ENCODE measurements around the gene RABGGTA.
"Not testable (repeated sequence)": the region's sequence is repeated elsewhere in the genome, so short reads cannot be mapped to it uniquely, and the experiment has no call there.

RABGGTA gene

DNA sequence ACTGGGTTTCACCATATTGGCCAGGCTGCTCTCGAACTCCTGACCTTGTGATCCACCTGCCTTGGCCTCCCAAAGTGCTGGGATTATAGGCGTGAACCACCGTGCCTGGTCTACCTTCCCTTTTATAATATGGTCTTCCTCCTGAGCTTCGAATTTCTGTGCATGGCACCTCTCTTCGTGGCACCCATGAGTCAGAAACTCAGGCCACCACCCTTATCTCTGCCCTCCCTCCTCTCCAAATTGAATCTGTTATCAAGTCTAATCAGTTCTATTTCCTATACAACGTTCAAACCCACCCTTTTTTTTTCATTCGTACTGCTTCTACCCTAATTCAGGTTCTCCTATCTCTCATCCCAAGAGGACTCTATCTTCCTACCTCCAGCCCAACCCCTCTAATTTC, 24.0 kb downstream of the RABGGTA start:
- Mint-ChIP-seq H3K27ac (ENCODE audit: low read depth) (peak overlapping the region; percentile 82), H3K4me3 (peak overlapping the region; percentile 53), H3K36me3 (ENCODE audit: insufficient read depth) (peaks cover 6% of the 10 kb centered on the region), H3K4me1 (peaks cover 21% of the 10 kb centered on the region), H3K9me3 (no peaks in the 10 kb centered on the region), H3K27me3 (no peaks in the 10 kb centered on the region)
- ATAC-seq (replicated peaks; ENCODE audit: extremely low read depth, poor library complexity, severe bottlenecking): no peak
- no peak for DNase-seq (ENCODE audit: low spot score in 2 of 2)

GRCh38 chr14:24246765-24247212, 24.6 kb downstream of the RABGGTA start:
- Mint-ChIP-seq H3K27me3 (no peaks in the 10 kb centered on the region), H3K4me1 (peaks cover 21% of the 10 kb centered on the region), H3K4me3 (peak overlapping the region; percentile 67), H3K27ac (ENCODE audit: low read depth) (peak overlapping the region; percentile 82), H3K9me3 (no peaks in the 10 kb centered on the region), H3K36me3 (ENCODE audit: insufficient read depth) (peaks cover 12% of the 10 kb centered on the region)
- ATAC-seq (replicated peaks; ENCODE audit: extremely low read depth, poor library complexity, severe bottlenecking): no peak
- peak in 1 of 2 donors; percentile 19 for DNase-seq (ENCODE audit: low spot score in 2 of 2)

GRCh38 chr14:24245350-24245749, 26.0 kb downstream of the RABGGTA start:
- Mint-ChIP-seq H3K4me3 (peak overlapping the region; percentile 67), H3K4me1 (peaks cover 29% of the 10 kb centered on the region), H3K27ac (ENCODE audit: low read depth) (peak overlapping the region; percentile 84), H3K36me3 (ENCODE audit: insufficient read depth) (peaks cover 22% of the 10 kb centered on the region)
- not testable (repeated sequence) for H3K9me3 Mint-ChIP-seq; H3K27me3 Mint-ChIP-seq; ATAC-seq (replicated peaks; ENCODE audit: extremely low read depth, poor library complexity, severe bottlenecking); DNase-seq (ENCODE audit: low spot score in 2 of 2)

- no peak for DNase-seq (ENCODE audit: low spot score in 2 of 2)
- ATAC-seq (replicated peaks; ENCODE audit: extremely low read depth, poor library complexity, severe bottlenecking): no peak
- Mint-ChIP-seq H3K36me3 (ENCODE audit: insufficient read depth) (peaks cover 37% of the 10 kb centered on the region), H3K27ac (ENCODE audit: low read depth) (peak overlapping the region; percentile 98), H3K4me3 (peak overlapping the region; percentile 93), H3K9me3 (no peaks in the 10 kb centered on the region), H3K4me1 (peaks cover 49% of the 10 kb centered on the region), H3K27me3 (no peaks in the 10 kb centered on the region)
Observed at GRCh38 chr14:24243336-24243836, 28.0 kb downstream of the RABGGTA start.

GRCh38 chr14:24241829-24242443, 29.5 kb downstream of the RABGGTA start:
- Mint-ChIP-seq H3K4me1 (peaks cover 53% of the 10 kb centered on the region), H3K9me3 (no peaks in the 10 kb centered on the region)

GRCh38 chr14:24240110-24240918, 31.1 kb downstream of the RABGGTA start:
- no peak for DNase-seq (ENCODE audit: low spot score in 2 of 2)
- Mint-ChIP-seq H3K4me1 (peaks cover 61% of the 10 kb centered on the region), H3K36me3 (ENCODE audit: insufficient read depth) (peaks cover 59% of the 10 kb centered on the region), H3K27me3 (no peaks in the 10 kb centered on the region), H3K27ac (ENCODE audit: low read depth) (no peak overlapping the region), H3K4me3 (peak overlapping the region; percentile 93), H3K9me3 (no peaks in the 10 kb centered on the region)
- ATAC-seq (replicated peaks; ENCODE audit: extremely low read depth, poor library complexity, severe bottlenecking): no peak

More at GRCh38 chr14:24241829-24242443, 29.5 kb downstream of the RABGGTA start:
- H3K36me3 Mint-ChIP-seq (ENCODE audit: insufficient read depth): peaks cover 50% of the 10 kb centered on the region
- no peaks in the 10 kb centered on the region for H3K27me3 Mint-ChIP-seq
- H3K27ac Mint-ChIP-seq (ENCODE audit: low read depth): peak overlapping the region; percentile 98
- peak; percentile 78 for ATAC-seq (replicated peaks; ENCODE audit: extremely low read depth, poor library complexity, severe bottlenecking)
- DNase-seq (ENCODE audit: low spot score in 2 of 2): peak in 1 of 2 donors; percentile 91
- peak overlapping the region; percentile 93 for H3K4me3 Mint-ChIP-seq

DNA sequence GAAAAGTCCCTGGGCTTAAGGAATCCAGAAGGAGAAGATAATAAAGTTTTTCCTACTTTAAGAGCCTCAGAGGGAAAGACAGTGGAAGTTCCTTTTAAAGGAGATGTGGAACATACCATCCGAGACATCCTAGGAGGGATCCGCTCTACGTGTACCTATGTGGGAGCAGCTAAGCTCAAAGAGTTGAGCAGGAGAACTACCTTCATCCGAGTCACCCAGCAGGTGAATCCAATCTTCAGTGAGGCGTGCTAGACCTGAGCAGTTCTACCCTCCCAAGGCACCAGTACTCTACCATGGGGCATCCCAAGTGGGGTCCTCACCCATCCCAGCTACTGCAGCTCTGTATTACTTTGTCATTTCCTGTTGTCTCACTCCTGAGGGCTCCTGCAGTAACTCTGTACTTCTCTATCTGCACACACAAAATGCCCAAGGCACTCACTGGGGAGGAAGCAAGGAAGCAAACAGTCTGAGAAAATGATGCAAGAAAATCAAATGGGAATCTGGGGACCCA, 32.8 kb downstream of the RABGGTA start:
- no peak overlapping the region for H3K27ac Mint-ChIP-seq (ENCODE audit: low read depth)

GRCh38 chr14:24238123-24238522, 33.3 kb downstream of the RABGGTA start:
- no peak for DNase-seq (ENCODE audit: low spot score in 2 of 2)
- Mint-ChIP-seq H3K4me1 (peaks cover 72% of the 10 kb centered on the region), H3K27me3 (no peaks in the 10 kb centered on the region), H3K4me3 (no peak overlapping the region), H3K36me3 (ENCODE audit: insufficient read depth) (peaks cover 61% of the 10 kb centered on the region), H3K27ac (ENCODE audit: low read depth) (peak overlapping the region; percentile 38), H3K9me3 (no peaks in the 10 kb centered on the region)
- no peak for ATAC-seq (replicated peaks; ENCODE audit: extremely low read depth, poor library complexity, severe bottlenecking)

More for the DNA sequence above, 32.8 kb downstream of the RABGGTA start:
- H3K4me3 Mint-ChIP-seq: no peak overlapping the region
- H3K27me3 Mint-ChIP-seq: no peaks in the 10 kb centered on the region
- no peak for ATAC-seq (replicated peaks; ENCODE audit: extremely low read depth, poor library complexity, severe bottlenecking)
- DNase-seq (ENCODE audit: low spot score in 2 of 2): no peak
- H3K9me3 Mint-ChIP-seq: no peaks in the 10 kb centered on the region
- H3K36me3 Mint-ChIP-seq (ENCODE audit: insufficient read depth): peaks cover 61% of the 10 kb centered on the region
- peaks cover 70% of the 10 kb centered on the region for H3K4me1 Mint-ChIP-seq

- Mint-ChIP-seq H3K4me1 (peaks cover 78% of the 10 kb centered on the region), H3K4me3 (no peak overlapping the region), H3K9me3 (no peaks in the 10 kb centered on the region), H3K36me3 (ENCODE audit: insufficient read depth) (peaks cover 59% of the 10 kb centered on the region), H3K27ac (ENCODE audit: low read depth) (peak overlapping the region; percentile 38), H3K27me3 (no peaks in the 10 kb centered on the region)
- DNase-seq (ENCODE audit: low spot score in 2 of 2) (no peak), ATAC-seq (replicated peaks; ENCODE audit: extremely low read depth, poor library complexity, severe bottlenecking) (no peak)
Observed at GRCh38 chr14:24237463-24237955, 33.9 kb downstream of the RABGGTA start.

DNA sequence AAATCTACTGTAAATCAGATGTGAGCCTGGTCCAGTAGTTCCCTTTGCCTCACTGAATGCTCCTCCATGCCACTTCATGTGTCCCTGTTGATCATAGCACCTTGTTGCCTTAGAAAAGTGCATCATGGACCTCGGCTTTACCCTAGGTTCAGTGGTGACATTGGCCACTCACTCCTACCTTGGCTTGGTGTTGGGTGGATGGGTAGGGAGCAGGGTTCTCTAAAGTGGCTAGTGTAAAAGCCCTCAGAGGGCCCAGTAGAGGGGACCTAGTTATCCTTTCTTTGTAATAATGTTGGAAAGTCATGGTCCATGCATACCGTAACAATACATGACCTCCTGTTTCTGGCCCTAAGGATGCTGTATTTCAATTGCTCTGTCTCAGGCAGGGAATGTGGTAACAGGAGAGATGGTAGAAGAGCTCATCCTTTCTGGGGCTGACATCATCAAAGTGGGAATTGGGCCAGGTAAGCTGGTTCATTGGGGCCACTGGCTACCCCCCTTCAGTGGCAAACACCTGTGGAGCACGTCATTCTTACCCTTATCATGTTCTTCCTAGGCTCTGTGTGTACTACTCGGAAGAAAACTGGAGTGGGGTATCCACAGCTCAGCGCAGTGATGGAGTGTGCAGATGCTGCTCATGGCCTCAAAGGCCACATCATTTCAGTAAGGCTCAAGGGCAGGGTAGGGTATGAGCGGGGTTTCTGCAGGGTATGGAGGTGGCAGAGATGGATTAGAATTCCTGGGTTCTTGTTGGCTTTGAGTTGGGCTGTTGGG, 34.5 kb downstream of the RABGGTA start:
- Mint-ChIP-seq H3K4me1 (peaks cover 78% of the 10 kb centered on the region), H3K9me3 (no peaks in the 10 kb centered on the region), H3K36me3 (ENCODE audit: insufficient read depth) (peaks cover 55% of the 10 kb centered on the region), H3K27ac (ENCODE audit: low read depth) (no peak overlapping the region), H3K4me3 (no peak overlapping the region), H3K27me3 (no peaks in the 10 kb centered on the region)
- DNase-seq (ENCODE audit: low spot score in 2 of 2) (no peak), ATAC-seq (replicated peaks; ENCODE audit: extremely low read depth, poor library complexity, severe bottlenecking) (no peak)

GRCh38 chr14:24235804-24236688, 35.4 kb downstream of the RABGGTA start:
- peak overlapping the region; percentile 37 for H3K27ac Mint-ChIP-seq (ENCODE audit: low read depth)
- ATAC-seq (replicated peaks; ENCODE audit: extremely low read depth, poor library complexity, severe bottlenecking) (no peak), DNase-seq (ENCODE audit: low spot score in 2 of 2) (no peak)
- H3K27me3 Mint-ChIP-seq: no peaks in the 10 kb centered on the region
- H3K4me3 Mint-ChIP-seq: no peak overlapping the region
- peaks cover 52% of the 10 kb centered on the region for H3K36me3 Mint-ChIP-seq (ENCODE audit: insufficient read depth)
- peaks cover 83% of the 10 kb centered on the region for H3K4me1 Mint-ChIP-seq
- no peaks in the 10 kb centered on the region for H3K9me3 Mint-ChIP-seq

Data from central memory CD8-positive, alpha-beta T cell (primary cell).